Esophagus muscularis mucosa (tissue), 4 donors: ENCODE measurements around the gene RUNX2.

Experiments used
- EP300 ChIP-seq: sonication (generic); formaldehyde crosslinking; IDR thresholded peaks from one replicate; pipeline ENCODE4 v1.6.1; 2017; ENCODE audit warnings: antibody characterized with exemption
- POLR2AphosphoS5 ChIP-seq, 2 donors: sonication (generic); formaldehyde crosslinking; IDR thresholded peaks; one replicate each; pipeline ENCODE4 v1.6.1; 2017; ENCODE audit warnings: antibody characterized with exemption in 2 of 2
- TF ChIP-seq, protein P1 (sequence below), 3 experiments: fragments of 200-600 bp in 2 of 3; fragments of 450-650 bp in 1 of 3; sonication (generic) in 2 of 3; IDR thresholded peaks; one replicate each; pipeline ENCODE4 v1.5.1; 2017 to 2019; ENCODE audit warnings: antibody characterized with exemption in 3 of 3, mild to moderate bottlenecking in 2 of 3, moderate library complexity in 1 of 3

DNA sequence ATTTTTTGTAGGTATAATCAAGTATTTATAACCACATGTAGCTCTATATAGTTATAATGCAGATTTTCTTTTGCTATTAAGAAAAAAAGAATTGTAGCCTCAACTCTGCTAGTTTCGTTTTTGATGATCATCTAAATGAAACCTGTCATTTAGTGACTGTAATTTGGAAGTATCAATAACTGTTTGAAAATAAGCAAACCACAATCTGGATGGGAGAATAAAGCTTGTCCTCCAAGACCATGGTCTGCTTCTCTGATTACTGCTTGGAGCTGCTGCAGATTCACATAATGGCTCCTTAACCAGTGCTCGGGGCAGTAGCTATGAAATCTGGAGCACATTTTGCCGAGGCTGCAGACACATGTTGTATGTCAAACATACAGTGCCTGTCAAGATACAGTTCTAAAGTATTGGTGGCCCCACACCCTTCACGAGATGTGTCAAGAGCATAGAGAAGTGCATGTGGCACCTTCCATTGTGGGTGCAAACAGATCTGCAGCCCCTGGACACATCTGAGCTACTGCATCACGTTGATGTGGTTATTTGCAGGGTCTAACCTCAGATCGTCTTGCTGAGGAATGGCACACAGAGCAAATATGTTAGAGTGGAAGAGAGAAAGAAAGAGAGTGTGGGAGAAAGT, 305.3 kb downstream of the RUNX2 start:
- no peak for TF ChIP-seq EP300
- TF ChIP-seq, protein P1, sequence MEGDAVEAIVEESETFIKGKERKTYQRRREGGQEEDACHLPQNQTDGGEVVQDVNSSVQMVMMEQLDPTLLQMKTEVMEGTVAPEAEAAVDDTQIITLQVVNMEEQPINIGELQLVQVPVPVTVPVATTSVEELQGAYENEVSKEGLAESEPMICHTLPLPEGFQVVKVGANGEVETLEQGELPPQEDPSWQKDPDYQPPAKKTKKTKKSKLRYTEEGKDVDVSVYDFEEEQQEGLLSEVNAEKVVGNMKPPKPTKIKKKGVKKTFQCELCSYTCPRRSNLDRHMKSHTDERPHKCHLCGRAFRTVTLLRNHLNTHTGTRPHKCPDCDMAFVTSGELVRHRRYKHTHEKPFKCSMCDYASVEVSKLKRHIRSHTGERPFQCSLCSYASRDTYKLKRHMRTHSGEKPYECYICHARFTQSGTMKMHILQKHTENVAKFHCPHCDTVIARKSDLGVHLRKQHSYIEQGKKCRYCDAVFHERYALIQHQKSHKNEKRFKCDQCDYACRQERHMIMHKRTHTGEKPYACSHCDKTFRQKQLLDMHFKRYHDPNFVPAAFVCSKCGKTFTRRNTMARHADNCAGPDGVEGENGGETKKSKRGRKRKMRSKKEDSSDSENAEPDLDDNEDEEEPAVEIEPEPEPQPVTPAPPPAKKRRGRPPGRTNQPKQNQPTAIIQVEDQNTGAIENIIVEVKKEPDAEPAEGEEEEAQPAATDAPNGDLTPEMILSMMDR (IDR thresholded peaks at IDR 0.05), result no peak
- no peak for TF ChIP-seq POLR2AphosphoS5 (IDR thresholded peaks at IDR 0.05)
